K562 (cell line): ENCODE data around the gene HHIPL1. TPM values are rescaled to one million over a fixed set of nuclear protein-coding genes. Genes with fewer than 3 reads are reported as not detected.

Experiments
- ATAC-seq: fragments of 200-7000 bp; cut with Tn5 transposase; 3 replicates; pipeline ENCODE4 v1.9.1; 2020; ENCODE audit warnings: moderate library complexity
- BruUV-seq: library from RNA; stranded (reverse); fragments of 400-500 nt; replicated peaks from 2 replicates; lab custom pipeline; 2021; lab: Mats Ljungman, UMichigan
- CTCF ChIA-PET: fragments of 300-600 bp; formaldehyde crosslinking; extraction: SDS; loops from one replicate; lab custom pipeline; 2021; ENCODE audit warnings: low intra/inter-chr PET ratio; lab: Yijun Ruan, JAX
- POLR2A ChIA-PET: fragments of 300-600, 350-650 bp; sonication (Branson Sonifier 250); formaldehyde crosslinking; extraction: SDS; loops from one replicate; lab custom pipeline; 2021; ENCODE audit warnings: antibody characterized with exemption, inconsistent platforms; lab: Yijun Ruan, JAX
- DNase-seq, 4 experiments: peaks; one replicate each; pipeline versions ENCODE4 v3.0.0 to v3.0.0-alpha.2; 2011 to 2018; ENCODE audit warnings: low spot score in 3 of 4, mixed read lengths in 3 of 4; ENCODE audit errors: extremely low read depth in 1 of 4
- FAIRE-seq: peaks from 2 replicates; lab custom pipeline; 2011; peaks lifted over from hg19 to GRCh38; lab: Jason Lieb, UNC
- H2AFZ ChIP-seq: 2 replicates; pipeline ENCODE4 v1.6.0; 2011; ENCODE audit warnings: low read depth, low read length, control low read depth, inconsistent platforms
- H3K27ac ChIP-seq: fragments of 200-600 bp; 3 replicates; pipeline ENCODE4 v1.8.0; 2011; ENCODE audit warnings: low read depth, mild to moderate bottlenecking, control low read depth, inconsistent platforms, low read length, moderate library complexity, mixed read lengths; ENCODE audit errors: extremely low read depth
- H3K27me3 ChIP-seq, 2 experiments: fragments of 300-600 bp in 1 of 2; 2 replicates in 1 of 2; 3 replicates in 1 of 2; pipeline versions ENCODE4 v1.6.0 to v1.8.0; 2011; ENCODE audit warnings: inconsistent platforms in 2 of 2, low read length in 2 of 2, mild to moderate bottlenecking in 1 of 2, mixed read lengths in 1 of 2, moderate library complexity in 1 of 2; ENCODE audit not compliant: control insufficient read depth in 2 of 2, insufficient read depth in 2 of 2
- H3K36me3 ChIP-seq: fragments of 300-600 bp; 3 replicates; pipeline ENCODE4 v1.8.0; 2011; ENCODE audit warnings: mild to moderate bottlenecking, low read length, inconsistent platforms; ENCODE audit not compliant: control insufficient read depth, insufficient read depth
- H3K4me1 ChIP-seq, 2 experiments: fragments of 200-600 bp in 1 of 2; replicated peaks in 1 of 2; 2 replicates in 1 of 2; 3 replicates in 1 of 2; pipeline versions ENCODE4 v1.5.1 to v1.8.0; 2011; ENCODE audit warnings: inconsistent platforms in 2 of 2, low read length in 2 of 2, mild to moderate bottlenecking in 1 of 2, mixed read lengths in 1 of 2, moderate library complexity in 1 of 2; ENCODE audit not compliant: control insufficient read depth in 2 of 2, insufficient read depth in 2 of 2
- H3K4me2 ChIP-seq: 2 replicates; pipeline ENCODE4 v1.6.1; 2011; ENCODE audit warnings: low read length, control low read depth, inconsistent platforms, mixed read lengths; ENCODE audit not compliant: insufficient read depth
- H3K4me3 ChIP-seq: fragments of 200-600 bp; sonication (generic), shearing (Covaris generic); 2 replicates; pipeline ENCODE4 v1.5.1; 2016; ENCODE audit warnings: control low read depth, inconsistent platforms
- H3K79me2 ChIP-seq: fragments of 200-600 bp; 3 replicates; pipeline ENCODE4 v1.8.0; 2011; ENCODE audit warnings: low read length, inconsistent platforms; ENCODE audit not compliant: control insufficient read depth, insufficient read depth
- H3K9ac ChIP-seq, 2 experiments: 2 replicates each; pipeline versions ENCODE4 v1.6.0 to v1.6.1; 2011; ENCODE audit warnings: low read depth in 2 of 2, low read length in 2 of 2, control low read depth in 1 of 2, inconsistent platforms in 1 of 2, mild to moderate bottlenecking in 1 of 2, mixed read lengths in 1 of 2; ENCODE audit not compliant: insufficient read depth in 1 of 2
- H3K9me1 ChIP-seq: one replicate; pipeline ENCODE4 v1.6.0; 2011; ENCODE audit warnings: inconsistent platforms, mild to moderate bottlenecking, low read length, moderate library complexity; ENCODE audit not compliant: control insufficient read depth, insufficient read depth
- H3K9me3 ChIP-seq: replicated peaks from 2 replicates; pipeline ENCODE4 v1.5.1; 2011; ENCODE audit warnings: low read depth, low read length, inconsistent platforms; ENCODE audit not compliant: control insufficient read depth, insufficient read depth
- H4K20me1 ChIP-seq: replicated peaks from 2 replicates; pipeline ENCODE4 v1.6.1; 2011; ENCODE audit warnings: low read length, inconsistent platforms, mixed read lengths; ENCODE audit not compliant: control insufficient read depth, insufficient read depth
- ESRRA ChIP-seq: fragments of 450-650 bp; IDR thresholded peaks from 2 replicates; pipeline ENCODE4 v1.6.1; 2014; ENCODE audit warnings: low read depth, mild to moderate bottlenecking, moderate library complexity, borderline replicate concordance
- FOSL1 ChIP-seq: fragments of 200-800 bp; sonication (Bioruptor generic); conservative IDR thresholded peaks from 2 replicates; pipeline ENCODE4 v1.6.1; 2016; ENCODE audit warnings: missing genetic modification characterization, missing compliant biosample characterization
- GABPA ChIP-seq: fragments of 200-800 bp; sonication (Bioruptor generic); conservative IDR thresholded peaks from 2 replicates; pipeline ENCODE4 v1.6.1; 2016; ENCODE audit warnings: low read depth, missing genetic modification characterization, missing compliant biosample characterization
- HDGF ChIP-seq: fragments of 450-650 bp; IDR thresholded peaks from 2 replicates; pipeline ENCODE4 v1.6.1; 2016
- HSF4 ChIP-seq: fragments of 250-450 bp; sonication (Bioruptor Pico); IDR thresholded peaks from 2 replicates; pipeline ENCODE4 v2.1.2; 2022; ENCODE audit warnings: mild to moderate bottlenecking, moderate library complexity, borderline replicate concordance
- L3MBTL2 ChIP-seq: fragments of 450-650 bp; IDR thresholded peaks from 2 replicates; pipeline ENCODE4 v1.6.1; 2016; ENCODE audit warnings: mild to moderate bottlenecking, moderate library complexity
- MAFF ChIP-seq: IDR thresholded peaks from 2 replicates; pipeline ENCODE4 v1.6.1; 2012; ENCODE audit warnings: low read length, improper control_type of control experiment
- NELFE ChIP-seq: IDR thresholded peaks from 2 replicates; pipeline ENCODE4 v1.6.1; 2011; ENCODE audit warnings: mild to moderate bottlenecking; ENCODE audit not compliant: insufficient read depth, insufficient read length
- TARDBP ChIP-seq: fragments of 450-650 bp; IDR thresholded peaks from 2 replicates; pipeline ENCODE4 v1.6.1; 2016
- ZFX ChIP-seq: sonication (generic); formaldehyde crosslinking; IDR thresholded peaks from 2 replicates; pipeline ENCODE4 v1.8.0; 2022; ENCODE audit warnings: mild to moderate bottlenecking, missing genetic modification reagents, moderate library complexity
- ZNF76 ChIP-seq: fragments of 250-450 bp; sonication (Bioruptor Pico); IDR thresholded peaks from 2 replicates; pipeline ENCODE4 v1.4.0; 2020; ENCODE audit warnings: mild to moderate bottlenecking, moderate library complexity, borderline replicate concordance
- WGBS: fragments of 100-300 bp; shearing (Covaris generic); methylation state at CpG from one replicate; pipeline ENCODE4 v1.1.6; 2016; ENCODE audit warnings: low coverage, mixed read lengths; ENCODE audit not compliant: insufficient coverage; ENCODE audit errors: missing lambda C conversion rate; 5-methylcytosine and 5-hydroxymethylcytosine counted together
- in situ Hi-C: fragments of 300-500 bp; cut with MboI; formaldehyde crosslinking; loops from 4 replicates; pipeline ENCODE4 v1.15.0; 2018; ENCODE audit warnings: inconsistent platforms, mixed read lengths
- intact Hi-C: fragments of 100-400 bp; cut with micrococcal nuclease; formaldehyde crosslinking; loops from 2 replicates; pipeline ENCODE4 v1.14.2; 2022
- polyA plus RNA-seq, 8 experiments: library from polyadenylated mRNA; depleted of rRNA in 4 of 8; stranded (reverse) in 5 of 8; unstranded in 3 of 8; fragments of >200 nt; fragmentation: Nextera tagmentation in 2 of 8; fragmentation: Illumina TruSeq in 1 of 8; extraction: Ambion mirVana in 2 of 8; extraction: Trizol in 1 of 8; gene quantifications; 2 replicates each; pipeline versions ENCODE4 v1.2.1 to v1.2.3, GENCODE V29; 2011 to 2014; ENCODE audit warnings: inconsistent platforms in 1 of 8, missing spikeins in 1 of 8
- total RNA-seq, 7 experiments: library from RNA; depleted of rRNA in 6 of 7; stranded (reverse); fragments of >200 nt in 6 of 7; fragmentation: Illumina TruSeq in 2 of 7; extraction: Trizol in 2 of 7; gene quantifications; 2 replicates each; pipeline versions ENCODE4 v1.2.1 to v1.2.3, GENCODE V29; 2011 to 2021; ENCODE audit warnings: low replicate concordance in 1 of 7
- TF ChIP-seq, protein P1 (sequence below): sonication (generic); formaldehyde crosslinking; IDR thresholded peaks from 2 replicates; pipeline ENCODE4 v1.8.0; 2022; ENCODE audit warnings: missing genetic modification reagents, mild to moderate bottlenecking, borderline replicate concordance
- TF ChIP-seq, protein P2 (sequence below): fragments of 450-650 bp; IDR thresholded peaks from 2 replicates; pipeline ENCODE4 v1.6.1; 2016
- TF ChIP-seq, protein P3 (sequence below), 2 experiments: fragments of 250-450 bp in 1 of 2; fragments of 450-650 bp in 1 of 2; sonication (Bioruptor Pico) in 1 of 2; IDR thresholded peaks; 2 replicates each; pipeline versions ENCODE4 v1.6.1 to v1.8.0; 2016 to 2021; ENCODE audit warnings: mild to moderate bottlenecking in 2 of 2, moderate library complexity in 2 of 2, missing compliant biosample characterization in 1 of 2, missing genetic modification characterization in 1 of 2
- TF ChIP-seq, protein P4 (sequence below): sonication (generic); formaldehyde crosslinking; IDR thresholded peaks from 2 replicates; pipeline ENCODE4 v1.8.0; 2022; ENCODE audit warnings: missing genetic modification reagents, mild to moderate bottlenecking, borderline replicate concordance

The HHIPL1 gene
- total and polyA plus RNA-seq, 9 of the 15 experiments (the other 6 are each of a cell fraction or from before 2014, with no cell fraction given), result not detected

DNA sequence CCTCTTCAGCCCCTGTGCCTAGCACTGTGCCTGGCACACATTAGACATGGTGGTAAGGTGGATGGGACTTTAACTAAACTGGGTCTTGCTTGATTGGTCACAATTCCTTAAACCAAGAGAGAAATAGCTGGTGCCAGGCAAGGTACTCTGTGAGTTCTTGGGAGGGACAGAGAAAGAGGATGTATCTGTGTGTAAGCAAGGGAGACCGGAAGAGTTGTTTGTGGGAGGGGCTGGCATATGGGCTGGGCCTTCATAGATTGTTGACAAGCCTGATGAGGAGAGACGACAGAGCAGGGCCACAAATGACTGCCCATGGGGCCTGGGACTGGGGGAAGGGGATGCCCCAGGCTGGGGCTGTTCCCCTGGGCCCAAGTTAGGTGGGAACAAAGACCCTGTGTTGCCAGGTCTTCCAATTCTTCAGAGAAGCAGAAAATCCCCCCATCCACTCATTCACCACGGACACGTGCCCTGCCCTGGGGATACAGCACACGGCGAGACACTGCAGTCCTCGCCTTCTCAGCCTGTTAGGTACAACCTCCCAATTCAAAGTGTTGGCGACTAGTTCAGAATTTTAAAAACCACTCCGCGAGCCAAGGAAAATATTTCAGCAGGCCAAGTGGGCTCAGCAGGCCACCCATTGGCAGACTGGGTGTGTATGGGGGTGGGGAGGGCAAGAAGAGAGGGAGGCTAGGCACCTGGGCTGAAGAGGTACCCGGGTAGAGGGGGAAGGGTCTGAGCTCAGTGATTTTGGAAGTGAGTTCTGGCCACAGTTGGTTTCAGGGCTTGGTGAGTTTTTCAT, 27.8 kb downstream of the HHIPL1 start:
- peak; percentile 86 for ATAC-seq
- 0% methylated on average over 1 of the region's 11 CpGs for WGBS
- in situ Hi-C loops, result no loop called here

More for the DNA sequence above, 27.8 kb downstream of the HHIPL1 start:
- Histone ChIP-seq H3K4me2 (peak overlapping the region; percentile 41), H3K36me3 (no peaks in the 10 kb centered on the region), H3K27ac (no peak overlapping the region), H4K20me1 (no peaks in the 10 kb centered on the region), H3K4me3 (no peak overlapping the region), H2AFZ (peak overlapping the region; percentile 65; the same call in 1 of the 2 replicates), H3K4me1 (peaks cover 3 to 8% of the 10 kb centered on the region in 2 experiments; a peak in 4 of 5 replicates), H3K9me3 (no peaks in the 10 kb centered on the region), H3K9me1 (no peaks in the 10 kb centered on the region), H3K27me3 (peaks cover 4 to 51% of the 10 kb centered on the region in 2 experiments; a peak in 4 of 5 replicates), H3K9ac (no peak overlapping the region), H3K79me2 (no peaks in the 10 kb centered on the region)
- ChIA-PET CTCF (no interaction called here), POLR2A (interaction anchor here (0.6 kb wide), 1 partner anchor 97 kb away, joined by 4 read pairs; no protein-coding TSS in a partner anchor)
- TF ChIP-seq ESRRA (no peak), HDGF (no peak), MAFF (no peak), HSF4 (no peak), ZFX (CRISPR knock-in tag) (peak; percentile 32; the same call in 1 of the 2 replicates), ZNF76 (CRISPR knock-in tag) (no peak), FOSL1 (tag) (no peak), TARDBP (no peak), GABPA (0 out of 2 replicates have a peak, but pooled peaks have one; percentile 24), NELFE (no peak), L3MBTL2 (peak; percentile 46; the same call in 1 of the 2 replicates)
- TF ChIP-seq, protein P1, sequence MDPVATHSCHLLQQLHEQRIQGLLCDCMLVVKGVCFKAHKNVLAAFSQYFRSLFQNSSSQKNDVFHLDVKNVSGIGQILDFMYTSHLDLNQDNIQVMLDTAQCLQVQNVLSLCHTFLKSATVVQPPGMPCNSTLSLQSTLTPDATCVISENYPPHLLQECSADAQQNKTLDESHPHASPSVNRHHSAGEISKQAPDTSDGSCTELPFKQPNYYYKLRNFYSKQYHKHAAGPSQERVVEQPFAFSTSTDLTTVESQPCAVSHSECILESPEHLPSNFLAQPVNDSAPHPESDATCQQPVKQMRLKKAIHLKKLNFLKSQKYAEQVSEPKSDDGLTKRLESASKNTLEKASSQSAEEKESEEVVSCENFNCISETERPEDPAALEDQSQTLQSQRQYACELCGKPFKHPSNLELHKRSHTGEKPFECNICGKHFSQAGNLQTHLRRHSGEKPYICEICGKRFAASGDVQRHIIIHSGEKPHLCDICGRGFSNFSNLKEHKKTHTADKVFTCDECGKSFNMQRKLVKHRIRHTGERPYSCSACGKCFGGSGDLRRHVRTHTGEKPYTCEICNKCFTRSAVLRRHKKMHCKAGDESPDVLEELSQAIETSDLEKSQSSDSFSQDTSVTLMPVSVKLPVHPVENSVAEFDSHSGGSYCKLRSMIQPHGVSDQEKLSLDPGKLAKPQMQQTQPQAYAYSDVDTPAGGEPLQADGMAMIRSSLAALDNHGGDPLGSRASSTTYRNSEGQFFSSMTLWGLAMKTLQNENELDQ (CRISPR knock-in tag), result no peak
- TF ChIP-seq, protein P2, sequence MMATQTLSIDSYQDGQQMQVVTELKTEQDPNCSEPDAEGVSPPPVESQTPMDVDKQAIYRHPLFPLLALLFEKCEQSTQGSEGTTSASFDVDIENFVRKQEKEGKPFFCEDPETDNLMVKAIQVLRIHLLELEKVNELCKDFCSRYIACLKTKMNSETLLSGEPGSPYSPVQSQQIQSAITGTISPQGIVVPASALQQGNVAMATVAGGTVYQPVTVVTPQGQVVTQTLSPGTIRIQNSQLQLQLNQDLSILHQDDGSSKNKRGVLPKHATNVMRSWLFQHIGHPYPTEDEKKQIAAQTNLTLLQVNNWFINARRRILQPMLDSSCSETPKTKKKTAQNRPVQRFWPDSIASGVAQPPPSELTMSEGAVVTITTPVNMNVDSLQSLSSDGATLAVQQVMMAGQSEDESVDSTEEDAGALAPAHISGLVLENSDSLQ, result 0 out of 2 replicates have a peak, but pooled peaks have one; percentile 22
- TF ChIP-seq, protein P3, sequence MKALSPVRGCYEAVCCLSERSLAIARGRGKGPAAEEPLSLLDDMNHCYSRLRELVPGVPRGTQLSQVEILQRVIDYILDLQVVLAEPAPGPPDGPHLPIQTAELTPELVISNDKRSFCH (CRISPR knock-in tag; IDR thresholded peaks at IDR 0.05), result no peak
- TF ChIP-seq, protein P3 (tag; IDR thresholded peaks at IDR 0.05), result no peak
- TF ChIP-seq, protein P4, sequence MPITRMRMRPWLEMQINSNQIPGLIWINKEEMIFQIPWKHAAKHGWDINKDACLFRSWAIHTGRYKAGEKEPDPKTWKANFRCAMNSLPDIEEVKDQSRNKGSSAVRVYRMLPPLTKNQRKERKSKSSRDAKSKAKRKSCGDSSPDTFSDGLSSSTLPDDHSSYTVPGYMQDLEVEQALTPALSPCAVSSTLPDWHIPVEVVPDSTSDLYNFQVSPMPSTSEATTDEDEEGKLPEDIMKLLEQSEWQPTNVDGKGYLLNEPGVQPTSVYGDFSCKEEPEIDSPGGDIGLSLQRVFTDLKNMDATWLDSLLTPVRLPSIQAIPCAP (CRISPR knock-in tag), result no peak
- FAIRE-seq (no peak), DNase-seq (peak; percentile 19 to 37 (median 26))
- intact Hi-C loops, result no loop called here
- no TSS peak for BruUV-seq
